Measurements from ENCODE around the gene SLAMF6. TPM values are rescaled to one million over a fixed set of nuclear protein-coding genes. Genes with fewer than 3 reads are reported as not detected.
A peak's percentile ranks its signal among the peaks of the same experiment; 100 is the strongest.

SLAMF6 gene
- total and polyA plus RNA-seq, 10 of the 15 experiments (the other 5 are each of a cell fraction or from before 2014, with no cell fraction given), result 20.5 to 89.6 (median 36.5) TPM

DNA sequence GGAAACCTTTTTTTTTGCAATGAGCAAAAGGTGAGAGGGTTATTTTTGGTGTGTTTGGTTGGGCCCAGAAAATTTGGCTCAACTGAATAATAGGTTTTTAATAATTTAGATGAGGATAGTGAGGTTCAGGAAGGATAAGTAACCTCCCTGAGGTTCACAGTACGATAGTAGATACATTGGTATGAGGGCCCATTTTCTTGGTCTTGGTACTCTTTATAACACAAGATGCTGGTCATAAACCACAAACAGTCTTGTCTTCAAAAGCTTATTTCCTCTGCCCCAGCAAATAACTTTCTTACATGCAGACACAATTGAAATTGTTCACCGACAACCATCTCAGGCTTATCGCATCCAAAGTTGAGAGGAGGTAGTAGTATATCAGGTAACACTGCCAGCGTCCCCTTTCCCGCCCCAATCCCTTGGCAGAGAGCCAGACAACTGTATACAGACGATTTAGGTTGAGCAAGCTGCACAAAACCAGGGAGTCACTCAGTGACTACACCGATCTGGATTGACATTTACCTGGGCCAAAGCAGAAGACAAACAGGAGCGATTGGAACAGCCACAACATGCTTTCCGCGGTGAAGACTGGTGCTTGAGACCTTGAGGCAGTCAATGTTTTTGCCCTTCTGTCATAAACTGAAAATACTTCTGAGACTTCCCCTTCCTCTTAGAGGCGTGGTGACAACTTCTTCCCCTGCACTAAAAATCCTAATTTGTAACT lies at the start of gene SLAMF6 (continued):
- TF ChIP-seq EP300 (IDR thresholded peaks at IDR 0.05; ENCODE audit: borderline replicate concordance in 1 of 2, control insufficient read depth in 1 of 2, low read depth in 2 of 2, low read length in 2 of 2), result no peak
- TF ChIP-seq, protein P1, sequence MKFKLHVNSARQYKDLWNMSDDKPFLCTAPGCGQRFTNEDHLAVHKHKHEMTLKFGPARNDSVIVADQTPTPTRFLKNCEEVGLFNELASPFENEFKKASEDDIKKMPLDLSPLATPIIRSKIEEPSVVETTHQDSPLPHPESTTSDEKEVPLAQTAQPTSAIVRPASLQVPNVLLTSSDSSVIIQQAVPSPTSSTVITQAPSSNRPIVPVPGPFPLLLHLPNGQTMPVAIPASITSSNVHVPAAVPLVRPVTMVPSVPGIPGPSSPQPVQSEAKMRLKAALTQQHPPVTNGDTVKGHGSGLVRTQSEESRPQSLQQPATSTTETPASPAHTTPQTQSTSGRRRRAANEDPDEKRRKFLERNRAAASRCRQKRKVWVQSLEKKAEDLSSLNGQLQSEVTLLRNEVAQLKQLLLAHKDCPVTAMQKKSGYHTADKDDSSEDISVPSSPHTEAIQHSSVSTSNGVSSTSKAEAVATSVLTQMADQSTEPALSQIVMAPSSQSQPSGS (IDR thresholded peaks at IDR 0.05; ENCODE audit: low read length), result no peak
- no peak for TF ChIP-seq ZSCAN29 (IDR thresholded peaks at IDR 0.05)
- TF ChIP-seq SP1 (IDR thresholded peaks at IDR 0.05; ENCODE audit: low read depth, low read length), result no peak
- TF ChIP-seq, protein P2, sequence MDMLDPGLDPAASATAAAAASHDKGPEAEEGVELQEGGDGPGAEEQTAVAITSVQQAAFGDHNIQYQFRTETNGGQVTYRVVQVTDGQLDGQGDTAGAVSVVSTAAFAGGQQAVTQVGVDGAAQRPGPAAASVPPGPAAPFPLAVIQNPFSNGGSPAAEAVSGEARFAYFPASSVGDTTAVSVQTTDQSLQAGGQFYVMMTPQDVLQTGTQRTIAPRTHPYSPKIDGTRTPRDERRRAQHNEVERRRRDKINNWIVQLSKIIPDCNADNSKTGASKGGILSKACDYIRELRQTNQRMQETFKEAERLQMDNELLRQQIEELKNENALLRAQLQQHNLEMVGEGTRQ (IDR thresholded peaks at IDR 0.05; ENCODE audit: borderline replicate concordance, low read depth, low read length), result no peak
- no peak for TF ChIP-seq RELA (IDR thresholded peaks at IDR 0.05; ENCODE audit: borderline replicate concordance, partially characterized antibody)
- TF ChIP-seq ZNF207 (IDR thresholded peaks at IDR 0.05; ENCODE audit: borderline replicate concordance), result no peak
- no peak for TF ChIP-seq KDM1A (IDR thresholded peaks at IDR 0.05; ENCODE audit: borderline replicate concordance)
- no peak; a peak in 1 of 4 replicates for TF ChIP-seq IKZF2 (IDR thresholded peaks at IDR 0.05)
- TF ChIP-seq, protein P3, sequence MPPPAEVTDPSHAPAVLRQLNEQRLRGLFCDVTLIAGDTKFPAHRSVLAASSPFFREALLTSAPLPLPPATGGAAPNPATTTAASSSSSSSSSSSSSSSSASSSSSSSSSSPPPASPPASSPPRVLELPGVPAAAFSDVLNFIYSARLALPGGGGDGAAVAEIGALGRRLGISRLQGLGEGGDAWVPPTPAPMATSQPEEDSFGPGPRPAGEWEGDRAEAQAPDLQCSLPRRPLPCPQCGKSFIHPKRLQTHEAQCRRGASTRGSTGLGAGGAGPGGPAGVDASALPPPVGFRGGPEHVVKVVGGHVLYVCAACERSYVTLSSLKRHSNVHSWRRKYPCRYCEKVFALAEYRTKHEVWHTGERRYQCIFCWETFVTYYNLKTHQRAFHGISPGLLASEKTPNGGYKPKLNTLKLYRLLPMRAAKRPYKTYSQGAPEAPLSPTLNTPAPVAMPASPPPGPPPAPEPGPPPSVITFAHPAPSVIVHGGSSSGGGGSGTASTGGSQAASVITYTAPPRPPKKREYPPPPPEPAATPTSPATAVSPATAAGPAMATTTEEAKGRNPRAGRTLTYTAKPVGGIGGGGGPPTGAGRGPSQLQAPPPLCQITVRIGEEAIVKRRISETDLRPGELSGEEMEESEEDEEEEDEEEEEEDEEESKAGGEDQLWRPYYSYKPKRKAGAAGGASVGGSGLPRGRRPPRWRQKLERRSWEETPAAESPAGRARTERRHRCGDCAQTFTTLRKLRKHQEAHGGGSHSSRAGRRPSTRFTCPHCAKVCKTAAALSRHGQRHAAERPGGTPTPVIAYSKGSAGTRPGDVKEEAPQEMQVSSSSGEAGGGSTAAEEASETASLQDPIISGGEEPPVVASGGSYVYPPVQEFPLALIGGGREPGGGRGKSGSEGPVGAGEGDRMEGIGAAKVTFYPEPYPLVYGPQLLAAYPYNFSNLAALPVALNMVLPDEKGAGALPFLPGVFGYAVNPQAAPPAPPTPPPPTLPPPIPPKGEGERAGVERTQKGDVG (CRISPR knock-in tag; IDR thresholded peaks at IDR 0.05), result no peak
- TF ChIP-seq MEF2A (IDR thresholded peaks at IDR 0.05; ENCODE audit: insufficient read depth, low read depth, low read length), result 0 out of 2 replicates have a peak, but pooled peaks have one; percentile 20
- no peak for TF ChIP-seq POU2F2 (IDR thresholded peaks at IDR 0.05; ENCODE audit: borderline replicate concordance, low read depth, low read length)
- TF ChIP-seq MTA3 (IDR thresholded peaks at IDR 0.05; ENCODE audit: borderline replicate concordance, low read length), result no peak; the same call in 1 of the 2 replicates
- TF ChIP-seq EZH2 (IDR thresholded peaks at IDR 0.05; ENCODE audit: borderline replicate concordance, control insufficient read depth, low read depth, low read length), result no peak
- no peak for TF ChIP-seq RFX5 (IDR thresholded peaks at IDR 0.05; ENCODE audit: low read depth, low read length)
- TF ChIP-seq MTA2 (IDR thresholded peaks at IDR 0.05; ENCODE audit: low read depth), result 0 out of 2 replicates have a peak, but pooled peaks have one; percentile 33
- peak; percentile 58 for TF ChIP-seq RUNX3 (IDR thresholded peaks at IDR 0.05; ENCODE audit: low read length)
- no peak for TF ChIP-seq KAT2A (conservative IDR thresholded peaks at IDR 0.05; ENCODE audit: control insufficient read depth, low read depth, low read length)
- TF ChIP-seq KLF5 (IDR thresholded peaks at IDR 0.05; ENCODE audit: partially characterized antibody), result no peak
- TF ChIP-seq, protein P4, sequence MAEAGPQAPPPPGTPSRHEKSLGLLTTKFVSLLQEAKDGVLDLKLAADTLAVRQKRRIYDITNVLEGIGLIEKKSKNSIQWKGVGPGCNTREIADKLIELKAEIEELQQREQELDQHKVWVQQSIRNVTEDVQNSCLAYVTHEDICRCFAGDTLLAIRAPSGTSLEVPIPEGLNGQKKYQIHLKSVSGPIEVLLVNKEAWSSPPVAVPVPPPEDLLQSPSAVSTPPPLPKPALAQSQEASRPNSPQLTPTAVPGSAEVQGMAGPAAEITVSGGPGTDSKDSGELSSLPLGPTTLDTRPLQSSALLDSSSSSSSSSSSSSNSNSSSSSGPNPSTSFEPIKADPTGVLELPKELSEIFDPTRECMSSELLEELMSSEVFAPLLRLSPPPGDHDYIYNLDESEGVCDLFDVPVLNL (IDR thresholded peaks at IDR 0.05; ENCODE audit: low read depth, low read length), result no peak
- peak; percentile 34; the same call in 1 of the 2 replicates for TF ChIP-seq ATF7 (IDR thresholded peaks at IDR 0.05; ENCODE audit: low read depth)
